K562 (cell line): ENCODE data around the gene KLHL6. TPM values are rescaled to one million over a fixed set of nuclear protein-coding genes. Genes with fewer than 3 reads are reported as not detected.
A peak's percentile ranks its signal among the peaks of the same experiment; 100 is the strongest.

ENCODE experiments used
- ARID1B ChIP-seq: fragments of 450-650 bp; IDR thresholded peaks from 2 replicates; pipeline ENCODE4 v1.6.1; 2016; ENCODE audit warnings: antibody characterized with exemption, mild to moderate bottlenecking, inconsistent platforms
- CBX5 ChIP-seq: IDR thresholded peaks from 2 replicates; pipeline ENCODE4 v1.6.1; 2014; ENCODE audit warnings: low read depth, borderline replicate concordance
- CTBP1 ChIP-seq: fragments of 450-650 bp; IDR thresholded peaks from 2 replicates; pipeline ENCODE4 v1.6.1; 2016; ENCODE audit warnings: borderline replicate concordance
- CXXC5 ChIP-seq: fragments of 250-450 bp; sonication (Bioruptor Pico); IDR thresholded peaks from 2 replicates; pipeline ENCODE4 v1.8.0; 2022; ENCODE audit warnings: inconsistent platforms, mild to moderate bottlenecking, moderate library complexity
- DPF2 ChIP-seq: fragments of 450-650 bp; IDR thresholded peaks from 2 replicates; pipeline ENCODE4 v1.6.1; 2016
- EHMT2 ChIP-seq: fragments of 450-650 bp; IDR thresholded peaks from 2 replicates; pipeline ENCODE4 v1.6.1; 2018; ENCODE audit warnings: antibody characterized with exemption
- FOXA3 ChIP-seq, 2 experiments: fragments of 450-650 bp in 1 of 2; sonication (generic) in 1 of 2; formaldehyde crosslinking; IDR thresholded peaks in 1 of 2; conservative IDR thresholded peaks in 1 of 2; 2 replicates each; pipeline versions ENCODE4 v1.4.0 to v1.8.0; 2020 to 2022; ENCODE audit warnings: mild to moderate bottlenecking in 2 of 2, missing genetic modification reagents in 1 of 2
- GTF2E2 ChIP-seq: fragments of 200-800 bp; sonication (Bioruptor generic); IDR thresholded peaks from 2 replicates; pipeline ENCODE4 v1.6.1; 2016; ENCODE audit warnings: missing genetic modification characterization, missing compliant biosample characterization
- MYC ChIP-seq, 2 experiments: fragments of 250-450 bp in 1 of 2; sonication (Bioruptor Pico) in 1 of 2; IDR thresholded peaks; 2 replicates each; pipeline versions ENCODE4 v1.5.1 to v1.6.1; 2012 to 2021; ENCODE audit warnings: low read depth in 2 of 2, borderline replicate concordance in 1 of 2, improper control_type of control experiment in 1 of 2, low read length in 1 of 2, mild to moderate bottlenecking in 1 of 2, moderate library complexity in 1 of 2
- NR3C1 ChIP-seq: sonication (generic); formaldehyde crosslinking; IDR thresholded peaks from 2 replicates; pipeline ENCODE4 v1.8.1; 2022; ENCODE audit warnings: missing genetic modification reagents
- PHF8 ChIP-seq: fragments of 200-600 bp; sonication (generic); IDR thresholded peaks from 2 replicates; pipeline ENCODE4 v1.6.1; 2012; ENCODE audit warnings: mixed run types, mild to moderate bottlenecking, inconsistent platforms, low read length, moderate library complexity, borderline replicate concordance
- POLR2AphosphoS2 ChIP-seq: IDR thresholded peaks from 2 replicates; pipeline ENCODE4 v1.6.1; 2012; ENCODE audit warnings: low read length, improper control_type of control experiment
- POLR2H ChIP-seq: IDR thresholded peaks from 2 replicates; pipeline ENCODE4 v1.6.1; 2016; ENCODE audit warnings: missing genetic modification characterization, low read depth, mild to moderate bottlenecking, control low read depth, missing compliant biosample characterization, moderate library complexity
- SMAD4 ChIP-seq: fragments of 250-450 bp; sonication (Bioruptor Pico); conservative IDR thresholded peaks from 2 replicates; pipeline ENCODE4 v1.8.0; 2021; ENCODE audit warnings: inconsistent platforms, mild to moderate bottlenecking, moderate library complexity
- TEAD4 ChIP-seq, 2 experiments: sonication (generic) in 1 of 2; formaldehyde crosslinking in 1 of 2; IDR thresholded peaks; 2 replicates each; pipeline versions ENCODE4 v1.6.1 to v1.8.0; 2012 to 2022; ENCODE audit warnings: borderline replicate concordance in 1 of 2, inconsistent platforms in 1 of 2, low read length in 1 of 2, mild to moderate bottlenecking in 1 of 2, missing genetic modification reagents in 1 of 2
- TRIM24 ChIP-seq, 2 experiments: fragments of 450-650 bp; IDR thresholded peaks; 2 replicates each; pipeline ENCODE4 v1.6.1; 2016
- YY1 ChIP-seq, 3 experiments: IDR thresholded peaks; 2 replicates each; pipeline ENCODE4 v1.6.1; 2011; ENCODE audit warnings: low read length in 2 of 3, mild to moderate bottlenecking in 2 of 3, moderate library complexity in 2 of 3, borderline replicate concordance in 1 of 3, control low read depth in 1 of 3, low read depth in 1 of 3; ENCODE audit not compliant: insufficient read depth in 3 of 3, insufficient replicate concordance in 2 of 3, control insufficient read depth in 1 of 3, insufficient read length in 1 of 3; ENCODE audit errors: extremely low read depth in 1 of 3
- ZBTB17 ChIP-seq: fragments of 450-650 bp; formaldehyde crosslinking; IDR thresholded peaks from 2 replicates; pipeline ENCODE4 v1.4.0; 2020; ENCODE audit warnings: mild to moderate bottlenecking
- ZNF644 ChIP-seq: fragments of 200-800 bp; sonication (Bioruptor generic); IDR thresholded peaks from 2 replicates; pipeline ENCODE4 v1.6.1; 2016; ENCODE audit warnings: low read depth, missing genetic modification characterization, missing compliant biosample characterization
- polyA plus RNA-seq, 8 experiments: library from polyadenylated mRNA; depleted of rRNA in 4 of 8; stranded (reverse) in 5 of 8; unstranded in 3 of 8; fragments of >200 nt; fragmentation: Nextera tagmentation in 2 of 8; fragmentation: Illumina TruSeq in 1 of 8; extraction: Ambion mirVana in 2 of 8; extraction: Trizol in 1 of 8; gene quantifications; 2 replicates each; pipeline versions ENCODE4 v1.2.1 to v1.2.3, GENCODE V29; 2011 to 2014; ENCODE audit warnings: inconsistent platforms in 1 of 8, missing spikeins in 1 of 8
- total RNA-seq, 7 experiments: library from RNA; depleted of rRNA in 6 of 7; stranded (reverse); fragments of >200 nt in 6 of 7; fragmentation: Illumina TruSeq in 2 of 7; extraction: Trizol in 2 of 7; gene quantifications; 2 replicates each; pipeline versions ENCODE4 v1.2.1 to v1.2.3, GENCODE V29; 2011 to 2021; ENCODE audit warnings: low replicate concordance in 1 of 7
- TF ChIP-seq, protein P1 (sequence below), 2 experiments: fragments of 150-350 bp in 1 of 2; IDR thresholded peaks; 2 replicates each; pipeline ENCODE4 v1.6.1; 2012 to 2016; ENCODE audit warnings: low read depth in 2 of 2, low read length in 2 of 2, mild to moderate bottlenecking in 1 of 2, moderate library complexity in 1 of 2
- TF ChIP-seq, protein P2 (sequence below): fragments of 200-800 bp; sonication (Bioruptor generic); IDR thresholded peaks from 2 replicates; pipeline ENCODE4 v1.6.1; 2017; ENCODE audit warnings: missing genetic modification characterization, missing compliant biosample characterization

Gene KLHL6
- total and polyA plus RNA-seq, 9 of the 15 experiments (the other 6 are each of a cell fraction or from before 2014, with no cell fraction given) = 0.18 to 2.1 (median 1.4) TPM

DNA sequence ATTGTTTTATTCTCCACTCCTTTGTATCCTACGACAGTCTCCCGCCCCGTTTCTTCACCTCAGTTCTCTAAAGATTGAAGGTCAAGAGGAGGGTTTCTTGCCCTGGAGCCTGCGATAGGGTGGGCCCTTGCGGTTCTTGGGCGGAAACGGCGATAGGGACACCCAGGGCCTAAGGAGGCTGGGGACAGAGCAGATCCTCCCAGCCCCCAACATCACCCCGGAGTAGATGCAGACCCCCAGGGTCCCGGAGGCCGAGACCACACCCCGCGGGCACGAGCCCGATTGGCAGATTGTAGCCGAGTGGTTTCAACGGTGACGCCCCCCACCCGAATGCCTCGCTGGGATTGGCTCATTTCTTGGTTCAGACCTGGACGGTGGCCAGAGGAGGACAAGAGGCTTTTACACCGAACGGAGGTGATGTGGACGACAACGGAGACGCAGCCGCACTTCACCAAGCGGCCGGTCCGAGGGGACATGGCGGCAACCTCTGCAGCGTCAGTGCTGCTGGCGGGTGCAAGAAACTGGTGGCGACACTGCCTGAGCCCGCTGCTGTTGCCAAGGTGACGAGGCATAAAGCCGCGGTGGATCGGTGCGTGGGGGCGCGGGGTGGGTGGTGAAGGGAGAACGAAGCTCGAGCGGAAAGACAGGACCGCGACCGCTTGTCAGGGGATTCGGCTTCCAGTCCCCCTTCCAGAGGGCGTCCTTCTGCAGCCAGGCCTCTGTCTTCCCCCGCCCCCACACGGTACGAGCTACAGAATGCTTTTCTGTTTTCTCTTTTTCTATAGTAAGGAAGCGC, 108.1 kb downstream of the KLHL6 start (continued):
- TF ChIP-seq YY1 (IDR thresholded peaks at IDR 0.05; ENCODE audit: borderline replicate concordance in 1 of 3, control insufficient read depth in 1 of 3, extremely low read depth in 1 of 3, insufficient read depth in 3 of 3, insufficient read length in 1 of 3, insufficient replicate concordance in 2 of 3, low read depth in 1 of 3, low read length in 2 of 3) (peak; percentile 79 to 94 (median 88)), MYC (IDR thresholded peaks at IDR 0.05; ENCODE audit: low read depth, low read length) (peak; percentile 36; the same call in 1 of the 2 replicates), MYC (CRISPR knock-in tag; IDR thresholded peaks at IDR 0.05; ENCODE audit: borderline replicate concordance, low read depth) (no peak; the same call in 1 of the 2 replicates), CXXC5 (CRISPR knock-in tag) (peak; percentile 85), POLR2H (tag) (peak; percentile 87), ZBTB17 (CRISPR knock-in tag) (peak; percentile 64; the same call in 1 of the 2 replicates), DPF2 (peak; percentile 39; the same call in 1 of the 2 replicates), GTF2E2 (tag) (peak; percentile 89), CBX5 (peak; percentile 35; the same call in 1 of the 2 replicates), POLR2AphosphoS2 (no peak), ZNF644 (tag) (no peak), FOXA3 (CRISPR knock-in tag; conservative IDR thresholded peaks at IDR 0.05 in 1 of 2, IDR thresholded peaks at IDR 0.05 in 1 of 2) (0 out of 4 replicates have a peak, but pooled peaks of 1 of the 2 experiments have one; percentile 19), EHMT2 (0 out of 2 replicates have a peak, but pooled peaks have one; percentile 18), NR3C1 (no peak), ARID1B (peak; percentile 59), SMAD4 (CRISPR knock-in tag) (0 out of 2 replicates have a peak, but pooled peaks have one; percentile 58), TRIM24 (IDR thresholded peaks at IDR 0.05) (peak in 1 of 2 experiments; percentile 52; a peak in 1 of 4 replicates), PHF8 (peak; percentile 99), TEAD4 (IDR thresholded peaks at IDR 0.05; ENCODE audit: low read length) (no peak; the same call in 1 of the 2 replicates), TEAD4 (CRISPR knock-in tag; IDR thresholded peaks at IDR 0.05; ENCODE audit: borderline replicate concordance) (peak; percentile 54; the same call in 1 of the 2 replicates), CTBP1 (peak; percentile 93)
- TF ChIP-seq, protein P1, sequence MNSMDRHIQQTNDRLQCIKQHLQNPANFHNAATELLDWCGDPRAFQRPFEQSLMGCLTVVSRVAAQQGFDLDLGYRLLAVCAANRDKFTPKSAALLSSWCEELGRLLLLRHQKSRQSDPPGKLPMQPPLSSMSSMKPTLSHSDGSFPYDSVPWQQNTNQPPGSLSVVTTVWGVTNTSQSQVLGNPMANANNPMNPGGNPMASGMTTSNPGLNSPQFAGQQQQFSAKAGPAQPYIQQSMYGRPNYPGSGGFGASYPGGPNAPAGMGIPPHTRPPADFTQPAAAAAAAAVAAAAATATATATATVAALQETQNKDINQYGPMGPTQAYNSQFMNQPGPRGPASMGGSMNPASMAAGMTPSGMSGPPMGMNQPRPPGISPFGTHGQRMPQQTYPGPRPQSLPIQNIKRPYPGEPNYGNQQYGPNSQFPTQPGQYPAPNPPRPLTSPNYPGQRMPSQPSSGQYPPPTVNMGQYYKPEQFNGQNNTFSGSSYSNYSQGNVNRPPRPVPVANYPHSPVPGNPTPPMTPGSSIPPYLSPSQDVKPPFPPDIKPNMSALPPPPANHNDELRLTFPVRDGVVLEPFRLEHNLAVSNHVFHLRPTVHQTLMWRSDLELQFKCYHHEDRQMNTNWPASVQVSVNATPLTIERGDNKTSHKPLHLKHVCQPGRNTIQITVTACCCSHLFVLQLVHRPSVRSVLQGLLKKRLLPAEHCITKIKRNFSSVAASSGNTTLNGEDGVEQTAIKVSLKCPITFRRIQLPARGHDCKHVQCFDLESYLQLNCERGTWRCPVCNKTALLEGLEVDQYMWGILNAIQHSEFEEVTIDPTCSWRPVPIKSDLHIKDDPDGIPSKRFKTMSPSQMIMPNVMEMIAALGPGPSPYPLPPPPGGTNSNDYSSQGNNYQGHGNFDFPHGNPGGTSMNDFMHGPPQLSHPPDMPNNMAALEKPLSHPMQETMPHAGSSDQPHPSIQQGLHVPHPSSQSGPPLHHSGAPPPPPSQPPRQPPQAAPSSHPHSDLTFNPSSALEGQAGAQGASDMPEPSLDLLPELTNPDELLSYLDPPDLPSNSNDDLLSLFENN (IDR thresholded peaks at IDR 0.05; ENCODE audit: low read depth in 2 of 2, low read length in 2 of 2) = no peak
- TF ChIP-seq, protein P2, sequence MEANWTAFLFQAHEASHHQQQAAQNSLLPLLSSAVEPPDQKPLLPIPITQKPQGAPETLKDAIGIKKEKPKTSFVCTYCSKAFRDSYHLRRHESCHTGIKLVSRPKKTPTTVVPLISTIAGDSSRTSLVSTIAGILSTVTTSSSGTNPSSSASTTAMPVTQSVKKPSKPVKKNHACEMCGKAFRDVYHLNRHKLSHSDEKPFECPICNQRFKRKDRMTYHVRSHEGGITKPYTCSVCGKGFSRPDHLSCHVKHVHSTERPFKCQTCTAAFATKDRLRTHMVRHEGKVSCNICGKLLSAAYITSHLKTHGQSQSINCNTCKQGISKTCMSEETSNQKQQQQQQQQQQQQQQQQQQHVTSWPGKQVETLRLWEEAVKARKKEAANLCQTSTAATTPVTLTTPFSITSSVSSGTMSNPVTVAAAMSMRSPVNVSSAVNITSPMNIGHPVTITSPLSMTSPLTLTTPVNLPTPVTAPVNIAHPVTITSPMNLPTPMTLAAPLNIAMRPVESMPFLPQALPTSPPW (CRISPR knock-in tag) = peak; percentile 56
